NCI-H187 treated with DMSO at 0.1 percent for 48 hours (cell line): ENCODE measurements around the gene LHFPL4.

Experiments
- DNase-seq: peaks from one replicate; lab custom pipeline; 2025; lab: John Stamatoyannopoulos, UW

LHFPL4 gene

DNA sequence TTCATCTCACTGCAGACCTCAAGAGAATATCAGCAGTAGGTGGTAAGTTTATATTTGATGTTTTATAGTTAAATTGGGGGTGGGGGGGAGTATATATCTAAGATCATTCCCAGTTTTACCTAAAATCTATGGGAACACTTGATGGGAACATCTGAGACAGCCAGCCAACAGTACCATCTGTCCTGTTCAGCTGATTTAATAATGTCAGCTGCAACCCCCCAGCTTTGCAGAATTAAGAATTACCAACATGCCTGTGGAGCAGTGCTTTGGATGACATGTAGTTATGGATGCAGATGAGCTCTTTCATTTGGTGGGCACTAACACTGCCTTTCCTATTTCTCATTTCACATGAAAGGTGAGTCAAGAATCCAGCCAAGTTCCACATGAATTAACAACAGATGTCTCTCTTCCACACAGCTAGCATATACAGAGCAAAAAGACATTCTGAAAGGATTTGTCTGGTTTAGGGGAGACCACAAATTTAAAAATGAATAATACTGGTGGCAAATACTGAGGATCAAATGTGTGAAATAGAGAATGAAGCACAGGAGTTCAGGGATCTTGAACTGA, 80.0 kb downstream of the LHFPL4 start:
- DNase-seq: no peak

DNA sequence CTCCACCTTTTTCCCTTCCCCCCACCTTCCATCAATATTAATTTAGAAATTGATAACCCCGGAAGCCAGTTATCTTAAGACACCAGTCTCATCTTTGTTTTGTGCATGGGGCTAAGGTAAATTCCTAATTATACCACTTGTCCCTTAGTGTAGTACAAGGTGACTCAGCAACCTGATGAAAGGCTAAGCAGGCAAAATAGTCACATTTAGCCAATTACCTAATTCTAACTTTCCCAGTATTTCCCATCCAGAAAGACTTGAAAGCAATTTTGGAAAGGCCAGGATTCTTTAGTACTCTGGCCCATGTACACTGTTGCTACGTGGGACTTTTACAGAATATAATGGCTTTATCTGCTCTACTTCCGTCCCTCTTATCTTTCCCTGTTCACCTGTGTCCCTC, 83.6 kb downstream of the LHFPL4 start:
- no peak for DNase-seq

DNA sequence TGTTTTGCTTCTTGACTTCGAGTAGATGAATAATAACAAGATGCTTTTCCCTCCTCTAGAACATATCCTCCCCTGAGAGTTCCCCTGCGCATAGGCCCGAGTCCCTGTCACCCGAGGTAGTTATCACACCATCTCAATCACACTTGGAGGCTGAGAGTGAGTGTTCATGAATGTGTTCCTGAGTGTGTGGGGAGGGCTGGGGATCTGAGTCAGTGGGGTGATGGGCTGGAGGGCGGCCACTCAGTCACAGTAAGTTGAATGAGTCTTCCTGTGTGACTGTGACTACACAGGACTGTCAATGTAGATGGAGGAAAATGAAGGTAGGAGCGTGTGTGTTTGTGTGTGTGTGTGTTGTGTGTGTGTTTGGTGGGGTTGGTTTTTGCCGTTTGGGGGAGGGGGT, 85.2 kb downstream of the LHFPL4 start:
- no peak for DNase-seq

DNA sequence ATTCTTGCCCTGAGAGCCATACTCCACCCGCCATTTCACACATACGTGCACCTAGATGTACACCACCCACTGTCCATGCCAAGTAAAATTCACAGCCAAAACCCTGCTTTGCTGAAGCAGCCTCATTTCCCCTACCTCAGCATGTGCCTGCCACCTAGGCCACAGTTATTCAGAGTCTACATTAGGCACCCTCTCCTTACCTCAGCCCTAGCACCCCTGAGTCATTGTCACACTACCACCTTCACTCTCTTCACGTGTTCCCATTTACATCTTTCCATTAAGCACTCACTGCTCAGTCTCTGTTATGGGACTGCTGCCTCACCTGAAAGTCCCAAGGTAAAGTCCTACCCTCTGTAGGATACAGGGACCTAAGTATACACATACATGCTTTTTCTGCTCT, 86.2 kb downstream of the LHFPL4 start:
- no peak for DNase-seq

DNA sequence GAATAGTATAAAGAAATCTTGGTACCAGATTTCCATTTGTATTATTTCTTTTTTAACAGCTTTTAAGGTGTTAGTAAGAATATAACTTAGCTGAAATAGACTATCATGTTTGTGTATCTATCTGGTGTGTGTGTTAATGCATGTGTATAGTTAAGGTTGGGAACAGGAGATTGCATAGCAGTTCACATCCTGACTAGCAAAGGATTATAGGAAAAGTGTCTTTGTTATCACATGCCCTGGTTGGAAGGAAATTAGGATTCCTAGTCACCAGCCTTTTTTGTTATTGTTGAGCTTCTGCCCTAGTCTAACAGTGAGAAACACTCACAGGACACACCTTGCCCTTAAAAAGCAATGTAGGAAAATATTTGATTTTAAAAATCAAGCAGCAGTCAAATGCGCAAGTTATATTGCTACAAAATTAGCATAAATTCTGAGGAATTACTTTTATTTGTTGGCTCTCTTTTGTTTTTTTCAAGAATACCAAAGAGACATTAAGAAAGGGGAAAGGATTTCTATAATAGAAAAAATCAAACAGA, 98.0 kb downstream of the LHFPL4 start:
- DNase-seq: no peak

DNA sequence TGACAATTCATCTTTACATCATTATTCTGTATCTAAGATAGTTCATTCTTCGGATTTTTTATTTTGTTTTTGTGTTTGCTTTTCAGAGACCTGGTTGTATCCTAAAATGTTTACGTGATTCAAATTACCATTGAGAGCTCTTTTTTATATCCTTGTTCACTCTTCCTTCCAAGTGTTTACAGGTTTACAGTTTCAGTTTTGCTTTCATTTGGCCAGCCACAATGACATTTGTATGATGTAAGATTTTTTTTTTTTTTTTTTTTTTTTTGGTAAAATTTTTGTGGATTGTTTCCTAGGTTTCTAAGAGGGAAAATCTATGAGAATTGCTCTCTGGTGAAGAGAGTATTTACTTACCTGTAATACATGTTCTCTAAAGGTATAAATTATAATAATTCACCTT, 101.2 kb downstream of the LHFPL4 start:
- DNase-seq: no peak

DNA sequence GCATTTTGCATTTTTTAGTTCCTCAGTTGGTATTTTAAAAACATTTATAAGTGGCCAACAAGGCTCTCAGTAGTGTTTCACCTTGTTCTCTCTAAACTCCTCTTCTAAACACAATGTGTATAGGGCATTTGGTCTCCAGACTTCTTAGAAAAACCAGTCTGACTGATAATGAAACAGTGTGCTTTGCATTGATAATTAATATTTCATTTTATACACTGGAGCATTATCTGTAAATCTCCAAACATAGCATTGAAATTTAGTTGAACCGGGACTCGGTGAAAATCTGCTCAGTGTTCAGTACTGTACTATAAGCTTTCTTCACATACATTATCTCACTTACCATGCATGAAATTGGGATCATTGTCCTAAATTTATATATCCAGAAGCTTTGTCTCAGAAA, 102.6 kb downstream of the LHFPL4 start:
- DNase-seq: no peak

GRCh38 chr3:9450126-9450525, 103.5 kb downstream of the LHFPL4 start:
- no peak for DNase-seq

GRCh38 chr3:9448643-9449042, 105.0 kb downstream of the LHFPL4 start:
- DNase-seq: no peak
